OCI-M2 (cell line): ENCODE data around the gene TCERG1L.
"Not testable (repeated sequence)": the region's sequence is repeated elsewhere in the genome, so short reads cannot be mapped to it uniquely, and the experiment has no call there.

Experiments
- DNase-seq: peaks from one replicate; lab custom pipeline; 2025; ENCODE audit not compliant: unreplicated experiment; lab: John Stamatoyannopoulos, UW

TCERG1L gene

GRCh38 chr10:131173484-131174210 is 137.9 kb downstream of the TCERG1L start:
- no peak for DNase-seq

GRCh38 chr10:131172433-131172832 is 139.1 kb downstream of the TCERG1L start:
- DNase-seq: no peak

- no peak for DNase-seq
Measured at GRCh38 chr10:131169146-131169545, 142.4 kb downstream of the TCERG1L start.

- no peak for DNase-seq
Measured at GRCh38 chr10:131168238-131168875, 143.2 kb downstream of the TCERG1L start.

- DNase-seq: no peak
Measured at GRCh38 chr10:131167036-131167860, 144.3 kb downstream of the TCERG1L start.

GRCh38 chr10:131166486-131166885 is 145.0 kb downstream of the TCERG1L start:
- DNase-seq: no peak

GRCh38 chr10:131165092-131165491 is 146.4 kb downstream of the TCERG1L start:
- no peak for DNase-seq

- DNase-seq: no peak
Measured at GRCh38 chr10:131162866-131163843, 148.4 kb downstream of the TCERG1L start.

GRCh38 chr10:131162211-131162610 is 149.3 kb downstream of the TCERG1L start:
- no peak for DNase-seq

GRCh38 chr10:131161087-131161486 is 150.4 kb downstream of the TCERG1L start:
- DNase-seq: no peak

GRCh38 chr10:131160219-131160875 is 151.2 kb downstream of the TCERG1L start:
- DNase-seq: no peak

- DNase-seq: no peak
Measured at GRCh38 chr10:131159771-131160170, 151.8 kb downstream of the TCERG1L start.

- DNase-seq: no peak
Measured at GRCh38 chr10:131158695-131159094, 152.8 kb downstream of the TCERG1L start.

GRCh38 chr10:131157899-131158298 is 153.6 kb downstream of the TCERG1L start:
- no peak for DNase-seq

GRCh38 chr10:131155876-131156230 is 155.7 kb downstream of the TCERG1L start:
- no peak for DNase-seq

GRCh38 chr10:131155218-131155875 is 156.2 kb downstream of the TCERG1L start:
- DNase-seq: no peak

GRCh38 chr10:131154306-131155025 is 157.1 kb downstream of the TCERG1L start:
- DNase-seq: no peak

GRCh38 chr10:131152456-131152855 is 159.1 kb downstream of the TCERG1L start:
- DNase-seq: not testable (repeated sequence)

GRCh38 chr10:131150126-131150525 is 161.4 kb downstream of the TCERG1L start:
- DNase-seq: no peak
